GM12891 (cell line): ENCODE measurements around the gene ACKR3.
A peak's percentile ranks its signal among the peaks of the same experiment; 100 is the strongest.

Experiments used
- DNase-seq: peaks from one replicate; pipeline ENCODE4 v3.0.0; 2011; ENCODE audit warnings: low spot score; ENCODE audit not compliant: insufficient read length
- FAIRE-seq: peaks from 2 replicates; lab custom pipeline; 2011; peaks lifted over from hg19 to GRCh38; lab: Jason Lieb, UNC
- PAX5 ChIP-seq: IDR thresholded peaks from 2 replicates; pipeline ENCODE4 v1.6.1; 2011; ENCODE audit warnings: low read length, moderate library complexity, mild to moderate bottlenecking; ENCODE audit not compliant: insufficient read depth, severe bottlenecking
- POLR2A ChIP-seq: IDR thresholded peaks from 2 replicates; pipeline ENCODE4 v1.6.1; 2011; ENCODE audit warnings: low read depth, low read length, control low read depth
- POLR2AphosphoS5 ChIP-seq: IDR thresholded peaks from 2 replicates; pipeline ENCODE4 v1.6.1; 2011; ENCODE audit warnings: low read depth, low read length, control low read depth
- POU2F2 ChIP-seq: IDR thresholded peaks from 2 replicates; pipeline ENCODE4 v1.6.1; 2011; ENCODE audit warnings: low read depth, mild to moderate bottlenecking, control low read depth, low read length, moderate library complexity
- SPI1 ChIP-seq: IDR thresholded peaks from 2 replicates; pipeline ENCODE4 v1.6.1; 2011; ENCODE audit warnings: low read depth, low read length, control low read depth
- TAF1 ChIP-seq: IDR thresholded peaks from 2 replicates; pipeline ENCODE4 v1.6.1; 2011; ENCODE audit warnings: low read depth, low read length, control low read depth

ACKR3 gene

GRCh38 chr2:236548179-236548921, 21.3 kb upstream of the ACKR3 start:
- FAIRE-seq (peak; percentile 33), DNase-seq (no peak)
- TF ChIP-seq POLR2AphosphoS5 (no peak), SPI1 (no peak), TAF1 (no peak), POU2F2 (no peak), POLR2A (no peak), PAX5 (no peak)

- TF ChIP-seq TAF1 = no peak
- TF ChIP-seq POU2F2 = no peak
- TF ChIP-seq POLR2AphosphoS5 = no peak
- TF ChIP-seq POLR2A = no peak
- TF ChIP-seq PAX5 = no peak
- no peak for TF ChIP-seq SPI1
- FAIRE-seq (no peak), DNase-seq (no peak)
Observed at GRCh38 chr2:236549165-236549564, 20.5 kb upstream of the ACKR3 start.

- DNase-seq (no peak), FAIRE-seq (no peak)
- TF ChIP-seq SPI1 (no peak), TAF1 (no peak), POU2F2 (no peak), POLR2AphosphoS5 (no peak), PAX5 (no peak), POLR2A (no peak)
Observed at GRCh38 chr2:236550290-236550689, 19.3 kb upstream of the ACKR3 start.

GRCh38 chr2:236550701-236551465, 18.7 kb upstream of the ACKR3 start:
- no peak for DNase-seq
- peak; percentile 93 for FAIRE-seq
- TF ChIP-seq POLR2A (no peak), PAX5 (peak; percentile 94), TAF1 (no peak)

- peak; percentile 82 for FAIRE-seq
Observed at GRCh38 chr2:236551471-236552211, 18.0 kb upstream of the ACKR3 start.

GRCh38 chr2:236552212-236552542, 17.4 kb upstream of the ACKR3 start:
- no peak for TF ChIP-seq POLR2A
- no peak for TF ChIP-seq TAF1
- no peak for TF ChIP-seq POLR2AphosphoS5
- TF ChIP-seq POU2F2 = no peak
- TF ChIP-seq PAX5 = no peak
- no peak for TF ChIP-seq SPI1
- DNase-seq (no peak), FAIRE-seq (no peak)

More at GRCh38 chr2:236551471-236552211, 18.0 kb upstream of the ACKR3 start:
- no peak for DNase-seq
- TF ChIP-seq PAX5 (no peak), SPI1 (peak; percentile 52), POLR2AphosphoS5 (no peak), POU2F2 (no peak), TAF1 (peak; percentile 54), POLR2A (peak; percentile 44; the same call in 1 of the 2 replicates)

- DNase-seq (no peak), FAIRE-seq (peak; percentile 52)
- TF ChIP-seq PAX5 = no peak
- no peak for TF ChIP-seq POLR2AphosphoS5
- TF ChIP-seq POU2F2 = no peak
- no peak for TF ChIP-seq POLR2A
- no peak for TF ChIP-seq SPI1
Observed at GRCh38 chr2:236552581-236553363, 16.9 kb upstream of the ACKR3 start.

GRCh38 chr2:236553522-236553921, 16.1 kb upstream of the ACKR3 start:
- FAIRE-seq (no peak), DNase-seq (no peak)
- no peak for TF ChIP-seq POLR2AphosphoS5
- TF ChIP-seq PAX5 = no peak
- TF ChIP-seq POLR2A = no peak
- TF ChIP-seq SPI1 = no peak
- TF ChIP-seq POU2F2 = no peak
- TF ChIP-seq TAF1 = no peak
